GM10266 (cell line): ENCODE results near the gene RPS3.

Experiments
- DNase-seq: peaks from one replicate; pipeline ENCODE4 v3.0.0; 2012; ENCODE audit errors: extremely low spot score
- CTCF ChIP-seq: IDR thresholded peaks from 2 replicates; pipeline ENCODE4 v1.5.1; 2012; ENCODE audit warnings: mild to moderate bottlenecking, low read depth; ENCODE audit not compliant: control insufficient read depth, insufficient read depth; ENCODE audit errors: missing control alignments

The RPS3 gene

GRCh38 chr11:75399344-75400145 is at the start of gene RPS3:
TSS of gene RPS3 (plus strand) at chr11:75399518. CDS start at chr11:75399548, 30 bp downstream.
- peak; percentile 31 for TF ChIP-seq CTCF

GRCh38 chr11:75349521-75350116 is 49.7 kb upstream of the RPS3 start:
- no peak for DNase-seq
- TF ChIP-seq CTCF, result no peak

More at GRCh38 chr11:75399344-75400145, at the start of gene RPS3:
- DNase-seq, result peak; percentile 92

- no peak for TF ChIP-seq CTCF
- DNase-seq, result no peak
Measured at GRCh38 chr11:75350122-75350742, 49.1 kb upstream of the RPS3 start.

GRCh38 chr11:75350743-75351540 is 48.4 kb upstream of the RPS3 start:
- TF ChIP-seq CTCF, result no peak
- DNase-seq, result peak; percentile 47

GRCh38 chr11:75351541-75351790 is 47.9 kb upstream of the RPS3 start, which contains the start of gene ARRB1:
TSS of gene ARRB1 (minus strand) at chr11:75351661. CDS start at chr11:75351607, 54 bp downstream.
- no peak for TF ChIP-seq CTCF
- peak; percentile 66 for DNase-seq

GRCh38 chr11:75351791-75352587 is 47.3 kb upstream of the RPS3 start:
- TF ChIP-seq CTCF, result no peak
- DNase-seq, result peak; percentile 69
